Measurements from ENCODE around the gene PAX2. TPM values are rescaled to one million over a fixed set of nuclear protein-coding genes. Genes with fewer than 3 reads are reported as not detected.

Gene PAX2
- total RNA-seq, 1 donor from 2014 or later = 4.4 TPM

GRCh38 chr10:100739517-100740368 lies 5.6 kb upstream of the PAX2 start:
- Mint-ChIP-seq H3K9me3 (no peaks in the 10 kb centered on the region), H3K36me3 (no peaks in the 10 kb centered on the region), H3K27me3 (peaks cover 97% of the 10 kb centered on the region), H3K4me1 (ENCODE audit: unreplicated experiment) (peaks cover 29% of the 10 kb centered on the region), H3K27ac (peak overlapping the region; percentile 50), H3K4me3 (peak overlapping the region; percentile 60)
- TF ChIP-seq CTCF (conservative IDR thresholded peaks at IDR 0.05) = no peak
- no peak for DNase-seq (ENCODE audit: extremely low spot score, unreplicated experiment)

- H3K27ac Mint-ChIP-seq = no peak overlapping the region
- no peak for DNase-seq (ENCODE audit: extremely low spot score, unreplicated experiment)
- peak overlapping the region; percentile 74 for H3K4me3 Mint-ChIP-seq
- peaks cover 97% of the 10 kb centered on the region for H3K27me3 Mint-ChIP-seq
- no peak for TF ChIP-seq CTCF (conservative IDR thresholded peaks at IDR 0.05)
- H3K36me3 Mint-ChIP-seq = no peaks in the 10 kb centered on the region
- peaks cover 25% of the 10 kb centered on the region for H3K4me1 Mint-ChIP-seq (ENCODE audit: unreplicated experiment)
- no peaks in the 10 kb centered on the region for H3K9me3 Mint-ChIP-seq
Observed at GRCh38 chr10:100740476-100741377, 4.7 kb upstream of the PAX2 start.

GRCh38 chr10:100741378-100742075 lies 3.9 kb upstream of the PAX2 start:
- no peaks in the 10 kb centered on the region for H3K9me3 Mint-ChIP-seq
- peaks cover 96% of the 10 kb centered on the region for H3K27me3 Mint-ChIP-seq
- H3K4me3 Mint-ChIP-seq = no peak overlapping the region

GRCh38 chr10:100742076-100742771 lies 3.2 kb upstream of the PAX2 start:
- Mint-ChIP-seq H3K4me1 (ENCODE audit: unreplicated experiment) (peaks cover 33% of the 10 kb centered on the region), H3K4me3 (no peak overlapping the region), H3K9me3 (no peaks in the 10 kb centered on the region), H3K27me3 (peaks cover 96% of the 10 kb centered on the region), H3K36me3 (no peaks in the 10 kb centered on the region), H3K27ac (no peak overlapping the region)
- no peak for TF ChIP-seq CTCF (conservative IDR thresholded peaks at IDR 0.05)
- no peak for DNase-seq (ENCODE audit: extremely low spot score, unreplicated experiment)

More at GRCh38 chr10:100741378-100742075, 3.9 kb upstream of the PAX2 start:
- no peak for DNase-seq (ENCODE audit: extremely low spot score, unreplicated experiment)
- no peak for TF ChIP-seq CTCF (conservative IDR thresholded peaks at IDR 0.05)
- Mint-ChIP-seq H3K27ac (no peak overlapping the region), H3K36me3 (no peaks in the 10 kb centered on the region), H3K4me1 (ENCODE audit: unreplicated experiment) (peaks cover 30% of the 10 kb centered on the region)

GRCh38 chr10:100742936-100743335 lies 2.4 kb upstream of the PAX2 start:
- DNase-seq (ENCODE audit: extremely low spot score, unreplicated experiment) = no peak
- no peaks in the 10 kb centered on the region for H3K36me3 Mint-ChIP-seq
- peaks cover 94% of the 10 kb centered on the region for H3K27me3 Mint-ChIP-seq
- no peak overlapping the region for H3K4me3 Mint-ChIP-seq
- peaks cover 35% of the 10 kb centered on the region for H3K4me1 Mint-ChIP-seq (ENCODE audit: unreplicated experiment)
- H3K9me3 Mint-ChIP-seq = no peaks in the 10 kb centered on the region
- H3K27ac Mint-ChIP-seq = no peak overlapping the region
- no peak for TF ChIP-seq CTCF (conservative IDR thresholded peaks at IDR 0.05)
